Omental fat pad (tissue), 4 donors: ENCODE measurements around the gene HOXC6. TPM values are rescaled to one million over a fixed set of nuclear protein-coding genes. Genes with fewer than 3 reads are reported as not detected.
A peak's percentile ranks its signal among the peaks of the same experiment; 100 is the strongest.

Source experiments
- ATAC-seq: fragments of 150-250 bp; one replicate; pipeline ENCODE4 v1.9.1; 2016; ENCODE audit warnings: mild to moderate bottlenecking, moderate library complexity; ENCODE audit not compliant: low FRiP score
- DNase-seq: peaks from one replicate; pipeline ENCODE4 v3.0.0-alpha.2; 2019; ENCODE audit warnings: low spot score
- CTCF ChIP-seq, 3 donors: fragments of 450-650 bp; IDR thresholded peaks; one replicate each; pipeline ENCODE4 v1.5.1; 2016 to 2017; ENCODE audit warnings: antibody characterized with exemption in 3 of 3, mild to moderate bottlenecking in 3 of 3, moderate library complexity in 2 of 3
- total RNA-seq, 4 donors: library from RNA; depleted of rRNA; stranded (reverse); fragments of >200 nt; gene quantifications; one replicate each; pipeline ENCODE4 v1.1.0, GENCODE V29; 2016

HOXC6 gene
- total RNA-seq, 4 donors from 2014 or later: 0.24 to 1.7 (median 1.2) TPM

GRCh38 chr12:54004841-54005530 lies 23.3 kb upstream of the HOXC6 start:
- DNase-seq (no peak), ATAC-seq (no peak)

GRCh38 chr12:54005531-54005852 lies 22.7 kb upstream of the HOXC6 start:
- TF ChIP-seq CTCF (IDR thresholded peaks at IDR 0.05): no peak
- DNase-seq (no peak), ATAC-seq (no peak)

More at GRCh38 chr12:54004841-54005530, 23.3 kb upstream of the HOXC6 start:
- no peak for TF ChIP-seq CTCF (IDR thresholded peaks at IDR 0.05)

- DNase-seq (peak; percentile 92), ATAC-seq (peak; percentile 37)
- TF ChIP-seq CTCF (IDR thresholded peaks at IDR 0.05): peak in 2 of 3 donors; percentile 46 to 85
These were observed 22.2 kb upstream of the HOXC6 start for GRCh38 chr12:54005853-54006558.

GRCh38 chr12:54006559-54007220 lies 21.6 kb upstream of the HOXC6 start:
- DNase-seq (no peak), ATAC-seq (no peak)
- TF ChIP-seq CTCF (IDR thresholded peaks at IDR 0.05): no peak

GRCh38 chr12:54007538-54008259 lies 20.5 kb upstream of the HOXC6 start:
- TF ChIP-seq CTCF (IDR thresholded peaks at IDR 0.05): no peak
- ATAC-seq (no peak), DNase-seq (no peak)

GRCh38 chr12:54008260-54008552 lies 20.0 kb upstream of the HOXC6 start:
- no peak for DNase-seq
- TF ChIP-seq CTCF (IDR thresholded peaks at IDR 0.05): no peak
- no peak for ATAC-seq
